SK-N-SH treated with all-trans-retinoic acid at 6 μM for 48 hours (cell line): ENCODE results near the gene TLE2.

Experiments used
- ARNTL ChIP-seq: fragments of 450-650 bp; formaldehyde crosslinking; IDR thresholded peaks from 2 replicates; pipeline ENCODE4 v1.5.0; 2020; ENCODE audit warnings: low read depth, mild to moderate bottlenecking, moderate library complexity, borderline replicate concordance
- CREB5 ChIP-seq: fragments of 250-450 bp; sonication (Bioruptor Pico); IDR thresholded peaks from 2 replicates; pipeline ENCODE4 v1.5.1; 2020; ENCODE audit warnings: low read depth, mild to moderate bottlenecking, moderate library complexity
- CSDC2 ChIP-seq: fragments of 250-450 bp; sonication (Bioruptor Pico); IDR thresholded peaks from 2 replicates; pipeline ENCODE4 v1.5.0; 2020; ENCODE audit warnings: mild to moderate bottlenecking, moderate library complexity
- CSRNP3 ChIP-seq: fragments of 250-450 bp; sonication (Bioruptor Pico); IDR thresholded peaks from 2 replicates; pipeline ENCODE4 v1.5.1; 2021; ENCODE audit warnings: mild to moderate bottlenecking, moderate library complexity
- GLIS3 ChIP-seq: fragments of 250-450 bp; sonication (Bioruptor Pico); IDR thresholded peaks from 2 replicates; pipeline ENCODE4 v1.5.0; 2020; ENCODE audit warnings: mild to moderate bottlenecking, moderate library complexity
- PATZ1 ChIP-seq: fragments of 250-450 bp; sonication (Bioruptor Pico); IDR thresholded peaks from 2 replicates; pipeline ENCODE4 v1.8.0; 2020; ENCODE audit warnings: mild to moderate bottlenecking, moderate library complexity, borderline replicate concordance
- RARB ChIP-seq: fragments of 250-450 bp; sonication (Bioruptor Pico); IDR thresholded peaks from 2 replicates; pipeline ENCODE4 v1.8.0; 2021; ENCODE audit warnings: mild to moderate bottlenecking, moderate library complexity
- SNAI2 ChIP-seq: fragments of 250-450 bp; sonication (Bioruptor Pico); IDR thresholded peaks from 2 replicates; pipeline ENCODE4 v1.5.0; 2020; ENCODE audit warnings: mild to moderate bottlenecking, moderate library complexity
- TOX ChIP-seq: fragments of 250-450 bp; sonication (Bioruptor Pico); IDR thresholded peaks from 2 replicates; pipeline ENCODE4 v1.8.0; 2021; ENCODE audit warnings: mild to moderate bottlenecking, moderate library complexity, borderline replicate concordance
- ZFP30 ChIP-seq: fragments of 450-650 bp; formaldehyde crosslinking; IDR thresholded peaks from 2 replicates; pipeline ENCODE4 v1.5.0; 2022; ENCODE audit warnings: mild to moderate bottlenecking, moderate library complexity
- ZNF8 ChIP-seq: fragments of 450-650 bp; formaldehyde crosslinking; IDR thresholded peaks from 2 replicates; pipeline ENCODE4 v1.5.0; 2020; ENCODE audit warnings: mild to moderate bottlenecking, moderate library complexity
- TF ChIP-seq, protein P1 (sequence below): fragments of 250-450 bp; sonication (Bioruptor Pico); IDR thresholded peaks from 2 replicates; pipeline ENCODE4 v1.8.0; 2021; ENCODE audit warnings: low read depth, mild to moderate bottlenecking, moderate library complexity, borderline replicate concordance

GRCh38 chr19:3058821-3059314 is 29.8 kb upstream of the TLE2 start:
- TF ChIP-seq SNAI2 (CRISPR knock-in tag) (no peak), CSDC2 (no peak), CSRNP3 (CRISPR knock-in tag) (no peak), PATZ1 (CRISPR knock-in tag) (no peak), ZFP30 (CRISPR knock-in tag) (no peak), ZNF8 (CRISPR knock-in tag) (no peak), ARNTL (CRISPR knock-in tag) (no peak), RARB (CRISPR knock-in tag) (no peak), GLIS3 (no peak), TOX (CRISPR knock-in tag) (no peak), CREB5 (CRISPR knock-in tag) (no peak)
- TF ChIP-seq, protein P1, sequence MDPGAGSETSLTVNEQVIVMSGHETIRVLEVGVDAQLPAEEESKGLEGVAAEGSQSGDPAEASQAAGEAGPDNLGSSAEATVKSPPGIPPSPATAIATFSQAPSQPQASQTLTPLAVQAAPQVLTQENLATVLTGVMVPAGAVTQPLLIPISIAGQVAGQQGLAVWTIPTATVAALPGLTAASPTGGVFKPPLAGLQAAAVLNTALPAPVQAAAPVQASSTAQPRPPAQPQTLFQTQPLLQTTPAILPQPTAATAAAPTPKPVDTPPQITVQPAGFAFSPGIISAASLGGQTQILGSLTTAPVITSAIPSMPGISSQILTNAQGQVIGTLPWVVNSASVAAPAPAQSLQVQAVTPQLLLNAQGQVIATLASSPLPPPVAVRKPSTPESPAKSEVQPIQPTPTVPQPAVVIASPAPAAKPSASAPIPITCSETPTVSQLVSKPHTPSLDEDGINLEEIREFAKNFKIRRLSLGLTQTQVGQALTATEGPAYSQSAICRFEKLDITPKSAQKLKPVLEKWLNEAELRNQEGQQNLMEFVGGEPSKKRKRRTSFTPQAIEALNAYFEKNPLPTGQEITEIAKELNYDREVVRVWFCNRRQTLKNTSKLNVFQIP: no peak
